ENCODE results near the gene AGPAT2.

AGPAT2 gene

DNA sequence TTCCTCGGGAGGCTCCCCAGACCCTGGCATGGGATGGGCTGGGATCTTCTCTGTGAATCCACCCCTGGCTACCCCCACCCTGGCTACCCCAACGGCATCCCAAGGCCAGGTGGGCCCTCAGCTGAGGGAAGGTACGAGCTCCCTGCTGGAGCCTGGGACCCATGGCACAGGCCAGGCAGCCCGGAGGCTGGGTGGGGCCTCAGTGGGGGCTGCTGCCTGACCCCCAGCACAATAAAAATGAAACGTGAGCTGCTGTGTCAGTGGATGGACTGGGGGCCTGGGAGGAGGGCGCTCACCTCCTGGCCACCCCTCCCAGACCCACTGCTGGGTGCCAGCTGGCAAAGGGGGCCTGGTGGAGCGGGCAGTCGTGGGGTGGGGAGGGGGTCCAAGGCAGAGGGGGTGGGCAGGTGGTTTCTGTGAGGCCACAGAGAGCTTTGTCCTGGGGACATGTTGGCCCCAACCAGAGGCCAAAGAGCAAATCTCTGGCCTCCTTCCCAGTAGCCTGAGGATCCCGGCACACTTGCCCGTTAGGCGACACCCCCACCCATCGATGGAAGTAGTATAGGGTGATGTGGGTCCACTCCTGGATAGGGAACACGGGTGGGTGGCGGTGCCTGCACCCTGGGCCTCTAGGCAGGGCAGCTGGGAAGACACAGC is 14.7 kb downstream of the AGPAT2 start:
- no peak for DNase-seq

DNA sequence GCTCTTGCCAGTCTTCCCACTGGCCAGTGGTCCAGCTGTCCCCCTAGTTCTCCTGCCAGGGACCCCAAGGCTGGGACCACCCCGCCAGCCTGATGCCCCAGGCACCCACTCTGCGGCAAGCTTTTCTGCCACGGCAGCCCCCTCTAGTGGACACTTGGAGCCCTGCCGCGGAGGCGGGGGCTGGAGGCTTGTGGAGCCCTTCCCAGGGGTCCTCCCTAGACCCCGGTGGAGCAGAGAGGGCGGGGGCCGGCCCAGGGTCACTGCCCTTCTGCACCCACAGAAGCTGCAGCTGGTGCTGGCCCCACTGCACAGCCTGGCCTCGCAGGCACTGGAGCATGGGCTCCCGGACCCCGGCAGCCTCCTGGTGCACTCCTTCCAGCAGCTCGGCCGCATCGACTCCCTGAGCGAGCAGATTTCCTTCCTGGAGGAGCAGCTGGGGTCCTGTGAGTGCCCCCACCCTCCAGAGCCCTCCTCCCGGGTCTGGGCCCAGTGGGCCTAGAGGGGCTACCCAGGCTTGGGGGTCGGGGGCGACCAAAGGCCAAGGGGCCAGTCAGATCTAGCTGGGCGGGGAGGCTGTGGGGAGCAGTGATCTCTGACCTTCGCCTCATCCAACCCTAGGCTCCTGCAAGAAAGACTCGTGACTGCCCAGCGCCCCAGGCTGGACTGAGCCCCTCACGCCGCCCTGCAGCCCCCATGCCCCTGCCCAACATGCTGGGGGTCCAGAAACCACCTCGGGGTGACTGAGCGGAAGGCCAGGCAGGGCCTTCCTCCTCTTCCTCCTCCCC is 15.4 kb downstream of the AGPAT2 start:
- DNase-seq, result peak; percentile 27 to 36

DNA sequence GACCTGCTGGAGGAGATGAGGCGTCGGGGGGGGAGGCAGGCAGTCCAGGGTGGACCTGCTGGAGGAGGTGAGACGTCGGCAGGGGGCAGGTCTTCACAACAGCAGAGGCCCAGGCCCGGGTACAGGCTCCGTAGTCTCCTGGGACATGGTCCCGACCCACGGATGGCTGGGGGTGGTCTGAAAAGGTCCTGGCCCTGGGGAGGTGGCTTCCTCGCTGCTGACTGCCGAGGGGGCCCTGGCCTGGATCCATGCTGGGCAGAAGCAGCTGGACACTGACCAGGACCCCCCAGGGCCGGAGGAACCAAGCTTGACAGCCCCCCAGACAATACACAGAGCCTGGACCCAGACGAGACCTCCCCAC is 16.0 kb downstream of the AGPAT2 start:
- DNase-seq, result no peak

DNA sequence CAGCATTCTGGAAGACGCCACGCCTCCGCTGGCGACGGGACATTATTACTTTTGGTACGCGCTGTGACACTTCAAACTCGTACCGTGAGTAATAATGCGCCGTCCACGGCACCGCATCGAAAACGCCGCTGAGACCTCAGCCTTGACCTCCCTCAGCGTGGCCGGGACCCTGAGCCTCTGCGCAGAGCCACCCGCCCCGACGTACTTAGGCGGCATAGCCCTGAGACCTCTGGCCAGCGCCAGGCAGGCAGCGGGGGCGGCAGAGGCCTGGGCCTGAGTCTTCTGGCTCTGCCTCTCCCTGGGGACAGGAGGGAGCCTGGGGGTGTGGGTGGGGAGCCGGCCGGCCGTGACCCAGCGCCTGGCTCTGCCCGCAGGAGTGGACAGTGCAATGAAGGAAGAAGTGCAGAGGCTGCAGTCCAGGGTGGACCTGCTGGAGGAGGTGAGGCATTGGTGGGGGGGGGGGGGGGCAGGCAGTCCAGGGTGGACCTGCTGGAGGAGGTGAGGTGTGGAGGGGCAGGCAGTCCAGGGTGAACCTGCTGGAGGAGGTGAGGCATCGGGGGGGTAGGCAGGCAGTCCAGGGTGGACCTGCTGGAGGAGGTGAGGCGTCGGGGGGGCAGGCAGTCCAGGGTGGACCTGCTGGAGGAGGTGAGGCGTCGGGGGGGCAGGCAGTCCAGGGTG is 16.5 kb downstream of the AGPAT2 start:
- DNase-seq, result no peak

DNA sequence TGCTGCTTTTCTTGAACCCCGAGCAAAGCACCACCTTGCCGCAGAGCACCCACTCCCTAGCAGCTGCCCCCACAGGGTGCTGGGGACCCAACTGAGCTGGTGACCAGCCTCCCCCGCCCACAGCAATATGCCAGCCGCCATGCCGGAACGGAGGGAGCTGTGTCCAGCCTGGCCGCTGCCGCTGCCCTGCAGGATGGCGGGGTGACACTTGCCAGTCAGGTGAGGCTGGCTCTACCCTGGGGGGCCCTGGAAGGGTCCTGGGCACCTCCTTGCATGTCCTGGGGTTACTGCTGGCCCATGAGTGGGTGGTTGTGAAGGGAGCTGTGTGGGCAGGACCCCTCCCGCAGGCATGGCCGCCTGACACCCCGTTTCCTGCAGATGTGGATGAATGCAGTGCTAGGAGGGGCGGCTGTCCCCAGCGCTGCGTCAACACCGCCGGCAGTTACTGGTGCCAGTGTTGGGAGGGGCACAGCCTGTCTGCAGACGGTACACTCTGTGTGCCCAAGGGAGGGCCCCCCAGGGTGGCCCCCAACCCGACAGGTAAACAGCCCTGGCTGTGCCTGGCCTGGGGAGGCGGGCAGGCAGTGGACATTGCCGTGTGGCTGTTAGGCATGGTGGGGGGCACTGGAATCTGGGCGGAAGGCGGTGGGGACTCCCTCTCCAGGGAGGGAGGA is 17.3 kb downstream of the AGPAT2 start:
- no peak for DNase-seq

DNA sequence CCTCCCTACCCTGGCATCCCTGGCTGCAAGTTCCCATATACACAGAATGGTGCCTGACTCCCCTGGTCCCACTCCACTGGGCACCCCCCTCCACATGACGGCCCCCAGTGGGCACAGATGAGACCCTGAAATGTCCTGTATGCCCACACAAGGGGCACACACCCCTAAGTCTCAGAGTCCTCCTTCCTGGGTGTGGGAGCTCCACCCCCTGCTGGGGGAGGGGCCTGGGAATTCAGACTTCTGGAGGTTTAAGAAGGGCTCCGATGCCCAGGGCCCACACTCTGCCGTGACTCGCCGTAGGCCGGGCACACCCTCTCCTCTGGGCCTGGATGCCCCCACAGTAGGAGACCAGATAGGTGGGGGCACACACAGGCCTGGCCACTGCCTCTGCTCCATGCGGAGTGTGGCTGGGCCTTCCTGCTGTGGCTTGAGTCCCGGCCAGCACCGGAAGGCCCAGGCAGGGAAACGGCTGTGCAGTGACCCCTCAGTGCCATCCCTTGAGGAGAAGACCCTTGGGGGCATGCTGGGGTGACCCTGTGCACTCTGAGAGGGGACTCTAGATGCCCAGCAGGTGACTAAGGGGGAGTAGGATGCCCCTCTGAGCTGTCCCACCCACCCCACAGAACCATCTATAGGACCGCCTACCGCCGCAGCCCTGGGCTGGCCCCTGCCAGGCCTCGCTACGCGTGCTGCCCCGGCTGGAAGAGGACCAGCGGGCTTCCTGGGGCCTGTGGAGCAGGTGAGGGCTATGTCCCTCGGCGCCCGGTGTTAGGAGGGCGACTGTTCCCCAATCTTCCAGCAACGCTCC is 18.1 kb downstream of the AGPAT2 start:
- DNase-seq, result no peak

DNA sequence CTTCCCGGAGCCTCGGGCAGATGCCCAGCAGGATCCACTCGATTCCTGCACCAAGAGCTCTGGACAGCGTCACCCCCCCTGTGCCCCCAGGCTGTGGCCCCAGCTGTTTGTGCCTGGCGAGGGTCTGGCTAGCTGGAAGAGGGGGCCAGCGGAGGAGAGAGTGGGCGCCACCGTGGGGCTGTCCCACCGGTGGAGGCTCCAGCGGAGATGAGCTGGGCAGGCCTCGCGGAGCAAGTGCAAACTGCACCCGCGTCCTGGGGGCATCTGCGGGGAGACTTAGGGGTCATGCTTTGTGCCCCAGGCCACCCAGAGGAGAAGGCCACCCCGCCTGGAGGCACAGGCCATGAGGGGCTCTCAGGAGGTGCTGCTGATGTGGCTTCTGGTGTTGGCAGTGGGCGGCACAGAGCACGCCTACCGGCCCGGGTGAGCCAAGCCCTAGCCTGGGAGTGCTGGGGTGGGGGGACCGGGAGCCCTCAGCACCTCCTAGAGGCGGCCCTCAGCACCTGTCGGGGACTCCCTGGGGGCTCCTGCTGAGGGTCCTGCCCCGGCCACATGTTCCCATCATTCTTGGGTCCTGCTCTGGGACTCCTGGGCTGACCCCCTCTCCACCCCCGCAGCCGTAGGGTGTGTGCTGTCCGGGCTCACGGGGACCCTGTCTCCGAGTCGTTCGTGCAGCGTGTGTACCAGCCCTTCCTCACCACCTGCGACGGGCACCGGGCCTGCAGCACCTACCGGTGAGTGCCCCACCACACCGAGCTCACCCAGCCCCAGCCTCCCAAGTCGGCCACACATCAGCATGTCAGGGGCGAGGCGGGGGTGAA is 19.1 kb downstream of the AGPAT2 start:
- no peak for DNase-seq

DNA sequence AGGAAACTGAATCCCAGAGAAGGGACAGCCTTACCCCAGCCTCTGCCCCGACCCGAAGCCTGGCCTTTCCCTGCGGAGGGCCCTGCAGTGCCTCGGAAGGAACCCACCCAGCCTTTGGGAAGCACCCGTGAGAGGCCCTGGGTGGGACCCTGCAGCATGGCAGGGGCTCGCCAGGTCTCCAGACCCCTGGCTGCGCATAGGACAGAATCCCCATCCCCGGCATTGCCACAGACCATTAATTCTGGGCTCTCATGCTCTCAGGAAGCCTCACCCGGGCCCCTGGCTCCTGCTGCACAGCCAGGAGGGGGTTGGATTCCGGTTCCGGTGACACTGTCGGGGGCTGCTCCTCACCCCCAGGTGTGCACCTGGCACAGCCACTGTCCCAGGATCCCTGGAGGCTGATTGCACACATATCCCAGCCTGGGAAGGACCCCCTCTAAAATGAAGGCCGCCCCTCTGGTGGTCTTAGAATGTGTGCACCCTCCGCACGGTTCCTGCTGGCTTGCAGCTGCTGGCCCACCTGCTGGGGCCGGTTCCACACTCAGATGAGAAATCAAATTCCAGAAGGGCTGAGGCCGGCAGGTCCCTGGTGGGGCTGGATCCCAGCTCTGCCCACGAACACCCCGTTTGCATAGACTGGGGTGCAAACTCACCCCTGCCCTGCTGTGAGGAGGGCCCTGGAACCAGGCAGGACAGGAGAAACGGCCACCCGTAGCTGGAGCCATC is 19.9 kb downstream of the AGPAT2 start:
- DNase-seq, result no peak

DNA sequence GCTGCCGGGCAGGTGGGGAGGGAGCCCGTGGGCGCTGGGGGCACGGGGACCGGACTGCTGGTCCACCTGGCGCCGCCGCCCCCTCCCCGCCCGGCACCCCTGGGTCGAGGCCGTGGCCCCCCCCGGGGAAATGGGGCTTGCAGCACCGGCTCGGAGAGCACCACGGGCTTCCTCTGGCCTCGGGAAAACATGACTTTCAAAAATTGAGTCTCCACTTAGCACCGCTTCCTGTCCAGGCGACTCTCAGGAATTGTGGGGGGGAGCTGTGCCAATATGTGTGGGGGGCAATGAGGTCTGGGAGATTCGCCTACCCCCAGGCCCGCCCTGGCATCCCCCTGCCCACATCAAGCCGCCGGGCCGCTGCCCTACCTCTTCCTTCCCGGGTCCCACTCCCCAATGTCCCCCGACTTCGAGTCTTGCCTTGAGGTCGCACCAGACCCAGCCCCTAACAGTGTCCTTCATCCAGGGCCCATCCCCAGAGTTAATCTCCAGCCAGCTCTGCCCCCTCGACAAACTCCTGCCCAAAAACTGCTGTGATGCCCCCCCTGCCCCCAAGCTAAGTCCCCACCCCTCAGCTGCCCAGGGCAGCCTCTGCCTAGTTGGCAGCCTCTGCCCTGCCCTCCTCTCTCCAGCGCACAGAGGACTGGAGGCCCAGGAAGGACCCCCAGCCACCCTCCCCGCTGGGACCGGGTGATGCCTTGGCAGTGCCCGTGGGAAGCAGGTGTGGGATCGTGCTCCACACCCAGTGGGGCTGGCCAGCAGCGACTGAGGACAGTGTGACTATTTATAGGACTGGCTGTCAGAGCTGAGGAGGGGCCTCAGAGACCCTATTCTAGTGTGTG is 20.7 kb downstream of the AGPAT2 start:
- DNase-seq, result no peak

DNA sequence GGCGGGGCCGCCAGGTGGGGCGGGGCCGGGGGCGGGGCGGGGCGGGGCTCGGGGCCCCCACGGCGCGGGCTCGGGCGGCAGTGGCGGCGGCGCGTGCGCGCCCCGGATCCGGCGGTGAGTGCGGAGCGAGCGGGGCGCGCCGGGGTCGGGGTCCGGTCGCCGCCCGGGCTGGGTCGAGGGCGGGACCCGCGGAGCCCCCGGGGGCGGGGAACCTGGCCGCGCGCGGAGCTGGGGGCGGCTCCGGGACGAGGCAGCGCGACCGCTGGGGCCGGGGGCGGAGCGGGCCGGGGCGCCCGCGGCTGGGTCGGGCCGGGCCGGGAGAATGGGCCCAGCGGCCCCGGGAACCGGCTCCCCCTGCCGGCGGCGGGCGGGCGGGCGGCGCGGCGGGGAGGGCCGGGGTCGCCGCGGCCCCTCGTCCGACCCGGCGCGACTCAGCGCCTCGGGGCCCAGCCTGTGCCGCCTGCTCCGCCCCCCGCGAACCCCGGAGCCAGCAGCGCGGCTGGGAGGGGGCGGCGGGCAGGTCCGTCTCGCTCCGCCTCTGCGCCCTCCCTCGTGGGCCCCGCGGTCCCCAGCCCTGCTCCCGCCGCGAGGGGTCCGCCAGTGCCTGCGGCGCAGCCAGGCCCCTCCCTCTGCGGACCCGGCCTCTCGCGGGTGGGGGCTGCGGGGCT is 21.4 kb downstream of the AGPAT2 start:
- peak in 1 of 2 donors; percentile 21 for DNase-seq

DNA sequence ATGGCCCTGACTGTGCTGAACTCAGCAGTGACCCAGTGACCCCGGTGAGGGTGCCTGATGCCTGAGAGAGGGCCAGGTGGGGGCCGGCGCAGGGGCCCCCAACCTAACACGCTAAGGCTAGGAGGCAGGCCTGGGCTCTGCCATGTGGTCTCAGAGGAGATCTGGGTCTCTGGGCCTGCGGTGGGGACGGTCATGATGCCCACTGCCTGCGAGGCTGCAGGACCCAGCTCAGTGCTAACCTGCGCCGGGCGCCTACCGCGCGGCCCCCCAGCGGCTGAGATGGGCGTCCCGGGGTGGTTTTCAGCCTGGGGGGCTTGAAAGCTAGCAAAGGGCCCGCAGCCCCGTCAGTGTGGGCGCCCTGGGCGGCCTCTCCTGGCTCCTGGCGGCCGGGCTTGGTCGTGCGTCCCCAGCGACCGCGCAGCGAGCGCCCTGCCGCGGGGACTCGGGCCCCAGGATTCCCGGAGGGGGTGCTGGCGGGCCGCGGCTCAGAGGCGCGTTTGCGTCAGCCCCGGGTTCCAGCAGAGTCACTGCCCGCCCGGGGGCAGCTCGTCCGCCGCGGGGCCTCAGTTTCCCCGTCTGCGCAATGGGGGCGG is 22.1 kb downstream of the AGPAT2 start:
- DNase-seq, result peak in 1 of 2 donors; percentile 10

DNA sequence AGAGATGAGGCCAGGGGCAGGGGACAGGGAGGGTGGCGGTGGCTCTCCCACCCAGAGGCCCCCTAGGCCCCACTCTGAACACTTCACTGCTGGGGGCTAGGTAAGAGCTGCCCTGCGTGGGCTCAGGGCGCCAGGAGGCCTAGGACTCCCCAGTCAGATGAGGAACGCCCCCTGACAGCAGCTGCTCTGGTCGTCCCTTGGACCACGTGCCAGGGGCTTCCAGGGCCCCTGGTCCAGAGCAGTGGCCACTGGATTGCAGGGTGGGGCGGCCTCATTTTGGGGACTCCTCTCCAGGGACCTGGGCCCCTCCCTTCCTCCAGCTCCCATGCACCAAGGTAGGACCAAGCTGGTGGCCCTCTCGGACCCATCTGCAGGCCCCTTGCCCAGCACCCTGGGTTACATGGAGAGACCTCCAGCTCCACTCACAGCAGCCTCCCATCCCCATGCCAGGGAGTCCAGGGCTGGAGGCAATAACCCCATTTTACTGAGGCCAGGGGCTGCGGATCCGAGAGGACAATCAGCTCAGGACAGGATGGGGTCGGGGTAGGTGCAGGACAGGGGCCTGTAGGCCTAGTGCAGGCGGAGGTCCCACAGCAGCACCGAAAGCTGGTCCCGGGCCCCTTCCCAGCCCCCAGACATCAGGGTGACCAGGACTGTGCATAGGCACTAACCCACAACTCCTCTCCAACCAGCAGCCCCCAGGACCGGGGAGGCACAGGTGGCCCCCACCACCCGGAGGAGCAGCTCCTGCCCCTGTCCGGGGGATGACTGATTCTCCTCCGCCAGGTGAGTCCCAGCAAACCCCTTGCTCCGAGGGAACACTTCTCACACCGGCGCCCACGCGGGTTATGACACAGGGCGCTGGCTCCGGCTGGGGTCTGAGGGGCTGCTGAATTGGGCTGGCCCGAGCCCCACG is 23.0 kb downstream of the AGPAT2 start:
- DNase-seq, result no peak

DNA sequence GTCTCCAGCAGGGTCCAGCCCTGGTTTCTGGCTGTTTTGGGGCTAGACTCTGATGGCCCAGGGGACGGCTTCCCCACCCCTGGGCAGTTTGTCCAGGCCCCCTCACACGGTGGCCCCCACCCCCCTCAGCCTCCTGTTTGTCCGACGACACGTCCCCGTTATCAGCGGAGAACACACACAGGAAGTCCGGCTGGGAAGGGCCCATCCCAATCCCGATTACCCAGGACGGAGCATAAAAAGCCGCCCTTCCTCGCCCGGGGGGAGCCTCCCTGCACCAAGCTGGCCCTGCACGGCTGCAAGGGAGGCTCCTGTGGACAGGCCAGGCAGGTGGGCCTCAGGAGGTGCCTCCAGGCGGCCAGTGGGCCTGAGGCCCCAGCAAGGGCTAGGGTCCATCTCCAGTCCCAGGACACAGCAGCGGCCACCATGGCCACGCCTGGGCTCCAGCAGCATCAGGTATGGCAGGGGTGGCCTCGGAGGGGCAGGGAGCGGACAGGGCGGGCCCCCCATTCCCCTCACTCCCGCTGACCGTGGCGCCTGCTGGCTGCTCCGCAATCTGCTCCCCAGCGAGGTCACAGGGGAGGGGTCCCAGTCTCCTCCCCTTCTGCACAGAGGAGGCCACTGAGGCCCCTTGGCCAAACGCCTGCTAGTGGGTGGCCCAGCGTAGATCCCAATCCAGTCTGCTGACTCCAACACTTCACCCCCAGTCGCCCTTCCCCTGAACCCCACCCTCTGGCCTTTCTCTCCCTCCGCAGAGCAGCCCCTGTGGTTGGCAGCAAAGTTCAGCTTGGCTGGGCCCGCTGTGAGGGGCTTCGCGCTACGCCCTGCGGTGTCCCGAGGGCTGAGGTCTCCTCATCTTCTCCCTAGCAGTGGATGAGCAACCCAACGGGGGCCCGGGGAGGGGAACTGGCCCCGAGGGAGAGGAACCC is 24.3 kb downstream of the AGPAT2 start, which contains the start of gene EGFL7:
Gene EGFL7, plus strand, starts transcription at position 261 of the 926 bp plus-strand sequence. CDS start 5,367 bp downstream, outside the sequence.
- no peak for DNase-seq

DNA sequence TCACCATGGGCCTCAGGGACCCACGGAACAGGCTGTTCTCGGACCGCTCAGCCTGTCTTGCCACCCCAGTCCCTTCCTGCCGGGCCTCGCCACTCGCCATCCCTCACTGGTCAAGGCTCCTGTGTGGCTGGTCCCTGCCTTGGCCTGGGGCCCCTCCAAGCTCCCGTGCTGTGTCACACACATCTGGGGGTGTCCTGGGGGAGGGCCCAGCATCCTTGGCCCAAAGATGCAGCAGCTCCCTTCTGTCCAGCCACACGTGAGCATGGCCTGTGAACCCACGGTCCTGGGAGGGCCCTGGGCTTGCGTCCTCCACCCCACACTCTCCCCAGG is 25.0 kb downstream of the AGPAT2 start:
- no peak for DNase-seq

DNA sequence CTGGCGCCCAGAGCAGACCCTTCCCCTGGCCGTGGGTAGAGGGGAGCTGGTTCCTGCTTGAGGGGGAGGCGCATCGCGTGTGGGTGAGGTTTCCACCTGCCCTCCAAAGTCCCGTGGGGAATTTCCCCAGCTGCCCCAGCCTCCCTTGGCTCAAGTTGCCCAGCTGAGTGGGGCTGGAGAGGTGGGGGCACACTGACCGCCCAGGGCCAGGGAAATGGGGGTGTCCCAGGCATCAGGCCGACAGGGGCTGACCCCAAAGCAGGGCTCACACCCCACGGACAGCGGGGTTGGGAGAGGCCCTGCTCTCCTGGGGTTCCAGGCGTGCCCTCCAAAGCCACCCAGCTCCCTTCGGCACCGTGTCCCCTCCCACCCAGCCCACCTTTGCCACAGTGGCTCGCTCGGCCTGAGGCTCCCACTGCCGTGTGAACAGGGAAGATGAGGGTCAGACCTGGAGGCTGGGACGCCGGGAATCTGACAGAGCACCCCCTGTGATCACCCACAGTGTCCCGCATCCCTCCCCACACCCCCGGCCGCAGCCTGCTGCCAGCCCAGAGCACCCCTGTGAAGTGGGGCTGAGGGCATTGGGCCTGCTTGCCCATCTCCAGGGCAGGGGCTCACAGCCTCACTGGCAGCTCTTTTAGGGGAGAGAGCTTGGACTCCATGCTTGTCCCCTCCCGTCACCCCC is 25.5 kb downstream of the AGPAT2 start:
- no peak for DNase-seq

DNA sequence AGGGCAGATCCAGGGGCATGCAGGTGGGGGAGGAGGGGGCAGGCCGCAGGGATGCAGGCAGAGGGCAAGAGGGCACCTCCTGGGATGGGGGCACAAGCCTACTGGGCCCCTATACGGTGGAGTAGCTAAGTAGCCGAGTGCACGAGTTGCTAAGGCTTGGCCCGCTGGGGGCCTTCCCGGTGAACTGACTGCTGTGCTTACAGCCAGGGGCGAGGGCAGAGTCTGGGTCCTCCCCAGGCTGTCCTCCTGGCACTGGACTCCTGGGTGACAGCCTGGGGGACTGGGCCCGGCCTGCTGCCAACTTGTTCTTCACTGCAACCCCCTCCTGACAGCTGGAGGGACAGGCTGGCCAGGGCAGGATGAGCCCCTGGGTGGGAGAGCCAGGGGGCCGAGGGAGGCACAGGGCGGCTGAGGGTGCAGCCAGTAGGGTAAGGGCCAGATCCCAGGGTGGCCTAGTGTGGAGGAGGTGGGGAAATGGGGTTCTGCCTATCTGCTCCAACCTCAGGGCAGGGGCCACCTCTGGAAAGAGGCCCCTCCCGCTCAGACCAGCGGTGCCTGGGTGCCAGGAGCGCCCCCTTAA is 26.2 kb downstream of the AGPAT2 start:
- no peak for DNase-seq
